GM18508 (cell line): ENCODE results near the gene SCN5A.

Experiments used
- ATAC-seq: cut with Tn5 transposase; IDR thresholded peaks from one replicate; pipeline ENCODE4 v1.9.1; 2021; ENCODE audit warnings: moderate number of reproducible peaks; ENCODE audit not compliant: insufficient read depth, unreplicated experiment

SCN5A gene

GRCh38 chr3:38604246-38604645, 45.2 kb downstream of the SCN5A start:
- no peak for ATAC-seq

- no peak for ATAC-seq
These were observed 45.8 kb downstream of the SCN5A start for GRCh38 chr3:38603731-38604131.

- ATAC-seq: no peak
These were observed 46.8 kb downstream of the SCN5A start for GRCh38 chr3:38602576-38603250.

- ATAC-seq: no peak
These were observed 47.4 kb downstream of the SCN5A start for GRCh38 chr3:38601956-38602550.

- no peak for ATAC-seq
These were observed 48.9 kb downstream of the SCN5A start for GRCh38 chr3:38600551-38600950.

- ATAC-seq: no peak
These were observed 49.6 kb downstream of the SCN5A start for GRCh38 chr3:38599886-38600285.

GRCh38 chr3:38598791-38599190, 50.7 kb downstream of the SCN5A start:
- no peak for ATAC-seq

- no peak for ATAC-seq
These were observed 51.9 kb downstream of the SCN5A start for GRCh38 chr3:38597502-38598060.

GRCh38 chr3:38595393-38595792, 54.1 kb downstream of the SCN5A start:
- no peak for ATAC-seq

- no peak for ATAC-seq
These were observed 59.0 kb downstream of the SCN5A start for GRCh38 chr3:38590521-38590920.

- no peak for ATAC-seq
These were observed 60.2 kb downstream of the SCN5A start for GRCh38 chr3:38588995-38589937.

GRCh38 chr3:38588371-38588971, 61.0 kb downstream of the SCN5A start:
- no peak for ATAC-seq

GRCh38 chr3:38587548-38588131, 61.8 kb downstream of the SCN5A start:
- ATAC-seq: no peak

- ATAC-seq: no peak
These were observed 62.7 kb downstream of the SCN5A start for GRCh38 chr3:38586546-38587520.

GRCh38 chr3:38585791-38586420, 63.6 kb downstream of the SCN5A start:
- no peak for ATAC-seq

- no peak for ATAC-seq
These were observed 65.8 kb downstream of the SCN5A start for GRCh38 chr3:38583688-38584087.

GRCh38 chr3:38582941-38583645, 66.4 kb downstream of the SCN5A start:
- ATAC-seq: no peak

GRCh38 chr3:38582316-38582715, 67.2 kb downstream of the SCN5A start:
- no peak for ATAC-seq
